Stimulated activated CD4-positive, alpha-beta T cell treated with anti-CD3 and anti-CD28 coated beads, Interleukin-12 subunit alpha, Interleukin-12 subunit beta, amount 100 ng/mL, for 24 hours (primary cell): Measurements from ENCODE around the gene RTCA.
"Not testable (repeated sequence)": the region's sequence is repeated elsewhere in the genome, so short reads cannot be mapped to it uniquely, and the experiment has no call there.

Experiments used
- DNase-seq, 2 experiments: peaks; one replicate each; pipeline ENCODE4 v3.0.0-alpha.2; 2020; ENCODE audit warnings: low read depth in 2 of 2

RTCA gene

DNA sequence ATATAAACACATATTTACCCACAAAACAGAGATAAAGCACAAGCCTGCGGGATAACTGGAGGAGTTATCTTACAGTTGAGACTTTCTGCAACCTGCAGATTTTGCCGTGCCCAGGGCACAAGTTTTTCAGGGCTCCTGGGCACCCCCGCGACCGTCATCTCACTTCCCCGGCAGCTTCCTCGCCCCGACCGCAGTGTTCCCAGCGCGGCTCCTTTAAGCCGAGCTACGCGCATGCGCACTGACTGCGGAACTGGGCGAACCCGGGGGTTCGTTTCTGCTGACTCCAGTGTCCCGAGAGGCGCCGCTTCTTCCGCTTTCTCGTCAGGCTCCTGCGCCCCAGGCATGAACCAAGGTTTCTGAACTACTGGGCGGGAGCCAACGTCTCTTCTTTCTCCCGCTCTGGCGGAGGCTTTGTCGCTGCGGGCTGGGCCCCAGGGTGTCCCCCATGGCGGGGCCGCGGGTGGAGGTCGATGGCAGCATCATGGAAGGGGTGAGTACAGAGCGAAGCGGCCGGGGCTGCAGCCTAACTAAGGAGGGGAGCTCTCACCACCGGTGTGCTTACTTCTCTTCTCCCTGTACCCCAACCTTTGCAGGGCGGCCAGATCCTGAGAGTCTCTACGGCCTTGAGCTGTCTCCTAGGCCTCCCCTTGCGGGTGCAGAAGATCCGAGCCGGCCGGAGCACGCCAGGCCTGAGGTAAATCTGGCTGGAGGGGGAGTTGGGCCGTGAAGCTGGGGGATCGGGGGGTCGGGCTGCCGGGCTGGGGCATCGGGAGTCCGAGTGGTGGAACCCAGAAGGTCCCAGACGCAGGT lies at the start of gene RTCA:
Gene RTCA, plus strand, starts transcription at position 286 of the 810 bp plus-strand sequence. Its CDS starts 160 bp downstream, at position 446.
- peak; percentile 90 to 93 for DNase-seq

DNA sequence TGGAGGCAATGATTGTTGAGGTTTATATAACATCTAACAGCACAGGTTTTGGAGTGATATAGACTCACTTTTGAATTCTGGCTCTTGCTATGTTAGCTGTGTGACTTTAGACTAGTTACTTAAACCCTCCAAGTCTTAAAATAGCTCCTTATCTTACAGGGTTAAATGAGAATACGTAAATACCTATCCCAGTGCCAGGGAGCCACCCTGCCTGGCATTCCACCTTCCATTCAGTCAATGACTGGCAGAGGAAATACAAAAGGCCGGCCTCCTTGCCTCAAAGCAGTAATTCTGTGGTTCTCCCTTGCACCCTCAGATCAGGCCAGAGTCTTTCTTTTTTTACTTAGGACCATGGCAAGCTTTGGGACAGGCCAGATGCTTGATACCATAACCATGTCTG lies 48.2 kb upstream of the RTCA start:
- no peak for DNase-seq

DNA sequence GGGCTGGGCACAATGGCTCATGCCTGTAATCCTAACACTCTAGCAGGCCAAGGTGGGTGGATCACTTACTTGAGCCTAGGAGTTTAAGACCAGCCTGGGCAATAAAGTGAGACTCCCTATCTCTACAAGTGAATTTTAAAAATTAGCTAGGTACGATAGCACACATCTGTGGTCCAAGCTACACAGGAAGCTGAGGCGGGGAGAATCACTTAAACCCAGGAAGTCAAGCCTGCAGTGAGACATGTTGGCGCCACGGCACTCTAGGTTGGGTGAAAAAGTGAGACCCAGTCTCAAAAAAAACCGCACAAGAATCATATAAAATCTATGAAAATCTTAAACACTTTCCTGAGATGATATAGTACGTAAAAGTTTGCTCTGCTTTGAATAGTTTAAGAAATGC lies 46.6 kb upstream of the RTCA start:
- DNase-seq, result no peak

DNA sequence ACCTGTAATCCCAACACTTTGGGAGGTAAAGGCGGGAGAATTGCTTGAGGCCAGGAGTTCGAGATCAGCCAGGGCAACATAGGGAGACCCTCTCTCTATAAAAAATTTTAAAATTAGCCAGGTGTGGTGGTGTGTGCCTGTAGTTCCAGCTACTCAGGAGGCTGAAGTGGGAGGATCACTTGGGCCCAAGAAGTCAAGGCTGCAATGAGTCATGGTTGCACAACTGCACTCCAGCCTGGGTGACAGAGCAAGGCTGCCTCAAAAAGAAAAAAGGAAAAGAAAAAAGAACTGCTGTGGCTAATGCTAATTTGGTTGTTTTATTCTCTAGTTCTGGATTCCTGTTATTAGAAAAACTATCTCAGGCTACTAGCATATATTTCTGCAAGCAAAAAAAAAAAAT lies 46.1 kb upstream of the RTCA start:
- DNase-seq, result no peak

DNA sequence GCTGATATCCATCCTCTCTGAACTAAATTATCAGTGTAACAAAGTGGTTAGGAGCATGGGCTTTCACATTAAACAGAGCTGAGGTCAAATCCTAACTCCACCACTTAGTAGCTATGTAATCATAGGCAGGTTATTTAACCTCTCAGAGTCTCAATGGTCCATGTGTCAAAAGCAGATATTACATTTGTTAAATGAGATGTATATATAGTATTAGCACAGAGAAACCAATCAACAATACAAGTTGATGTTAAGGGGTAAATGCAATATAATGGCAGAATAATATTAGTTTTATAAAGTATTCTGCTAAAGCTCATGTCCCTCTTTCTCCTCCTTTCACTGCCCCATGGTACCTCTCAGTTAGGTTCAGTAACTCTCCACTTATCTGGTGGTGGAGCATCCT lies 43.6 kb upstream of the RTCA start:
- no peak for DNase-seq

DNA sequence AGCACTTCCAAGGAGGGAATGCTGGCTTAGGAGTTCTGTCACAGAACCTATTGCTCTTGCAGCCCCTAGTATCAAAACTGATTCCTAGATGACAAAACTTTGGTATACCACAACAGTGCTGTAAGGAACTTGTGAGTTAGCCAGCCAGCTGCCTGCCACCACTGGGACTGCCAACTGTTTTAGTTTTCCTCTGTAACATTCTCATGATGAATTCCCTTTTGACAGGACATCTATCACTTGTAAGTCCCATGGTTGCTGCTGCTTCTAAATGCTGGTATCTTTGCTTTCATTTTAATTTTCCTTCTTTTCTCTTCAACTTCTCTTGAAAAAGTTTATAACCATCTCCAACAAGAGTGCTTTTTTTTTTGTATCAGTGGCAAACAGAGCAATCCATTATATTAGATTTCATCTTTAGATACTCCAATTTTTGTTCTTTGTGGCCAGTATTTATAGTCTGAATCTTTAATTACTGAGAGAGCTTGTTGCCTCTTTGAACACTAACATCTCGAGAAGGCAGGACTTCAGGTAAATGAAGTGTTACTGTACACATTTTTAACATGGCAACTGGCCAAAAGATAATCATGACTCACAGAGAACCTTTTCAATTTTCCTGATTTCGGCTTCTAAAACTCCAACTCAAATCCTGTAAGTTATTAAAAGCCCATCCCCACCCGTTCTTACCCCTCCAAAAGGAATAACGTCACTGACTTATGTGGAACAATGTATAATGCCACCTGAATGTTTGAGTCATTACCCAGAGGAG lies 36.2 kb upstream of the RTCA start:
- no peak for DNase-seq

DNA sequence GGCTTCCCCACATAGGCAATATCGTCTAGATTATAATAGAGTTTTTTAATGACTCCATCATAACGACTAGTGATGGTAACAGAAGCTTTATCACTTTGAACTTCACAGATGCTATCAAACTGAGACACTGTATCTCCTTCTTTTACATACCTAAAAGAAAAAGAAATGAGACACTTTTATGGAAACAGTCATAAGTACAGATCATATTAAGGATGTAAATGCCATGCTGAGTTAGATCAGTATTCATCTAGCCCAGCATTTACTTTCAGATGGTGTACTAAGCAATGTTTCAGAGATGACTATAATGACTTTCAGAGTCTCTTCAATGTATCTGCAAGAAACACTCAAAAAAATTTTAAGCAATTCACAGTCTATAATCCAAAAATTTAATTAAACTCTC lies 35.3 kb upstream of the RTCA start:
- no peak for DNase-seq

DNA sequence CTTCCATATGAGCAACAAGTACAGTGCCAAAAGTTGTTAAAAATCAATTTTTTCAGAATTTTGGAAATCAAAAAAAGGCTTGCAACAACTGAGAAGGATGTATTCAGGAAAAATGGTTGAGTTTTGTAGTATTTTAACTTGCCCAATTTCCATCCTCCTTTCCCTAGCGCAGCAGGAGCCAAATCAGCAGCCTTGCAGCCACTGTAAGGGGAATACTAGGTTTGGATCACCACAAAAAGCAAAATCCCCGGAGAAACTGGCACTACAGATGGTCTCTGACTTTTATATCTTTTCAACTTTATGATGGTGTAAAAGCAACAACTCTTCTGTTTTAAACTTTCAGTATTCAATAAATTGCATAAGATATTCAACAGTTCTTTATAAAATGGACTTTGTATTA lies 34.3 kb upstream of the RTCA start:
- no peak for DNase-seq

DNA sequence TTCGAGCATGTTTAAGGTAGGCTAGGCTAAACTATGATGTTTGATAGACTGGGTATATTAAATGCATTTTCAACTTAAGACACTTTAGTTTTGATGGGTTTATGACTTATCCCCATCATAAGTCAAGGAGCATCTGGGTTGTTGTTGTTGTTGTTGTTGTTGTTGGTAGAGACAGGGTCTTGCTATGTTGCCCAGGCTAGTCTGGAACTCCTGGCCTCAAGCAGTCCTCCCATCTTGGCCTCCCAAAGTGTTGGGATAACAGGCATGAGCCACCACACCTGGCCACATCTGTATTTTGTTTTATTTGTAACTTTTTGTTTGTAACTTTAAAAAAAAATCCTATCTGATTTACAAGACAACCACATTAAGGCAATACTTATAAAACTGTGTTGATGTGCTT lies 33.9 kb upstream of the RTCA start:
- no peak for DNase-seq

DNA sequence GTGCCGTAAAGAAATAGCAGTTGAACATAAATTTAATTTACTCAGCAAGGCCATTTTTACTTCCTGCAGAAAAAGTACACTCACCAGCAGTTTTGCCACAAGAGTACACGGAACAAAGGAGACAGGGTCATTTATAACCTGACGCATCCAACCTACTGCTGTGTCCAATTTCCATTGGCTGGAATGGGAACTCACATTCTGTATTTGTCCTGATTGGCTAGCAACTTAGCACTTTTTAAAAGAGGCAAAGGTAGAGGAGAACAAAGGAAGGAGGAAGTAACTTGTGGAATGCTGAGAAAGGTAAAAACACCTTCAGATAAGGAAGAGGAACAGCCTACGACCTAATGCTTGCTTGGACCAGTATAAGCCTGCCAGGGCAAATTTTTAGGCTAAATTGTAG lies 32.5 kb upstream of the RTCA start:
- DNase-seq, result not testable (repeated sequence)

DNA sequence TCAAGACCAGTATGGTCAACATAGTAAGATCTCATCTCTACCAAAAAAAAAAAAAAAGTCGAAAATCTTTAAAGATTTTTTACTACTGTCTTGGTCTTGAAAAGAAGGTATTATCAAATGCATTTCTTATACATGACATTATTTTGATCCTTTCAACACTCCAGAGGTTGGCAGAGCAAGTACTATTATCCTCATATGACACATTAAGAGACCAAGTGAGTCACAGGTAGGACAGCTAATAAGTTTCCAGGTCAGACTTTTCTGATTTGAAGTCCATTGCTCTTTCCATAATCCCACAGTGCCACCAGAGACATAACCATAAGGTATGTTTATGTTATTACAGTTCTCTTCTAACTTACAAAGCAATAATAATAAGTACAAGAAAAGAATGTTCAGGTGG lies 31.6 kb upstream of the RTCA start:
- no peak for DNase-seq

DNA sequence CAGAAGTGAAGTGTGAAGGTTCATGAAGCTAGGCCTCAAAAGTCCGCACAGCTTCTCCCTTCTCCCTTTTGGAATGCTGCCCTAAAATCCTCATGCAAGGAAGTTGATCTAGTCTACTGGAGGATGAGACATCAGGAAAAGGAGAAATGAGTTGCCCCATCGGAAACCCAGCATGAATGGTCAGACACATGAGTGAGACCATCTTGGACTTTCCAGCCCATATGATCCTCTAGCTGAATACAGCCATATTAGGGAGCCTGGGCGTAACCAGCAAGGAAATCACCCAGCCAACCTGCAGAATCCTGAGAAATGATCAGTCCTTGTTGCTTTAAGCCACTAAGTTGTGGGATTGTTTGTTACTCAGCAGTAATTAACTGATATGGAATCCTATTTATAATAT lies 28.9 kb upstream of the RTCA start:
- no peak for DNase-seq

DNA sequence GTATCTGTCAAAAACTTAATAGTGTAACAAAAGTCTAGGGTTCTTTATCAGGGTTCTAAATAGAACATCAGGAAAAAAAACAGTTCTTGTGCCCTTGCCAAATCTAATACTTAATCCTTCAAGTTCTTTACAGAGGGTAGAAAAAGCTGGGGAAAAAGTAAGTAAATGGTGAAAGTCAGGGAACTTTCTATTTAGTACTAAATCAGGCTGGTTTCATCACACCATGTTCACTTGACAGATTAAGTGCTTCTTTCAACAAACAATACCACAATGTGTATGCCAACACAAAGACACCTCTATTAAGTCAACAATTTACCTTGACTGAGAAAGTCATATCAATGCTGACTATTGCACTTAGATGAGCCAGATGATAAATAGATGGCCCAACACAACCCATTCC lies 26.1 kb upstream of the RTCA start:
- DNase-seq, result no peak

DNA sequence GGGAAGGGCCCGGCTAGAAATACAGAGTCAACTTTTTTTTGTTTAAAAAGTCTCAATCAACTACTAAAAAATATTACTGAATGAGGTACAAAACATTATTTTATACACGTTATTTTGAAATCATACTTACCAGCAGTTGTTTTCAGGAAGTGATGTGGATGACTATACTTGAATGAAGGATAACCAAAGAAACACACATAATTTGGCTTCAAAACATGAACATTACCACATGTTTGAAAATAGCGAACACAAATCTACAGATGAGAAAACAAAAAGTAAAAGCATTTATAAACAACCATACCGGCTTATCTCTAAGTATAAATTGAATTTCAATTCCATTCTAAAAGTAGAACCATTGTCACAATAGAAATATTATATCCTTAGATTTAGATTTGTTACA lies 25.4 kb upstream of the RTCA start:
- DNase-seq, result no peak

DNA sequence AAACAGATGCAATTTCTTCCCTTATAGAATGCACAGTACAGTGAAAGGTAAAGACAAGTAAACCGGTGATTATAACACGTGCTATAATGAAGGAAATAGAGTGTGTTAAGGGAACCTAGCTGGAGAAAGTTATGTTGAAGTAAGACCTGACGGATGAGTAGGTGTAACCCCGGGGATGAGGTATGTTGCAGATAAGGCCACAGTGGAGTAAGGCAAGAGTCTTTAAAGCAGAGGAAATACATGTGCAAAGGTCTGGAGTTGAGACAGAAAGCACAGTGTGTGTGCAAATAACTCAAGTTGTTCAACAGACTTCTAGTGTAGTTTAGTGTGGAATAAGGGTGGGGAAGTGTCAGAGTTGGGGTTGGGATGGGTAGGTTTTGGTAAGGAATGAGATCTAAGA lies 19.3 kb upstream of the RTCA start:
- no peak for DNase-seq

DNA sequence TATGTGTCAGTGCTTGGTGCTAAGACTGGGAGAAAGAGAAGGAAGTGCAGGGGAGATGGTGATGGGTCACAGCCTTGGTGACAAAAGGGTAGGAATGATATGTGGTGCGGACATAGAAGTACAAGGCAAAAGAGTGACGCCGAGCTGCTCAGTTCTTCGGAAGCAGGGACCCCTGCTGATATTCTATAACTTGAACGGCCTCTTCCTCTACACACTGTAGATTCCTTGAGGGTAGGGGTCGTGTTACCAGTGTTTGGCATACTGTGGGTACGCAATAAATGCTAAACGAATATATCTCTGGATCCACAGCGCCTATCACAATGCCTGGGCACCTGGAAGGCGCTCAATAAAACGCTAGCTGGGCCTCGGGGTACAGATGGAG lies 16.9 kb upstream of the RTCA start:
- DNase-seq, result no peak

DNA sequence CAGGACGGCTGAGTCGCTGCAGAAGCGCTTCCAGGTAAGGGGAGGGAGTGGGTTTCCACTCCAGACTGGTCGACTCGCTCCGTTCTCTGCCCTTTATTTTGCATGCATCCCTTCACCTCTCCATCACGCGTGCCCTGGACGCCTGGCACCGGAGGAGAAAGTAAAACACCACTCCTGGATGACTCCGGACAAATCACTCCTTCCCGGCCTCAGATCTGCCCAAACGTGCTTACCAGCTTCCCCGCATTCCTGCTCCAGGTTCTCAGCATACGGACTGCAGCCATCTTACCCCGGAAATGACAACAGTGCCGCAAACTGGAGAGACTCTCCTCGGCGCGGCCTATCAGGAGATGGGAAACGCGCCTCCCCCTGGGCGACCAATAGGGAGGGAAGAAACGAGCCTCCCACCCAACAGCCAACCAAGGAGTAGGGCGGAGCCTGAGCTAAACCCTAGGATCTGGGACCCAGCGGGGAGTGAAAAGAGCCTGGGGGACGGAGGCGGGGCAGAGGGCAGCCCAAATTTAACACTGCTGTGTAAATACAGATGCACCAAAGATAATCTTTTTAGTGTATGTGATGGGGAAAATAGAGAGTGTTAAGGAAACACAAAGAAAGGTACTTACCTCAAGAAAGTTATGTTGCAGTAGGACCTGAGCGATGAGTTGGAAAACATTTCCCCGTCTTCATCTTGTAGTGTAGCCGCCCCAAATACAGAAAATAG lies 16.3 kb upstream of the RTCA start, which contains the start of gene DBT:
Gene DBT, minus strand, starts transcription at position 298 of the 721 bp plus-strand sequence. Its CDS starts 14 bp downstream, at position 284.
- DNase-seq, result peak; percentile 88 to 91

DNA sequence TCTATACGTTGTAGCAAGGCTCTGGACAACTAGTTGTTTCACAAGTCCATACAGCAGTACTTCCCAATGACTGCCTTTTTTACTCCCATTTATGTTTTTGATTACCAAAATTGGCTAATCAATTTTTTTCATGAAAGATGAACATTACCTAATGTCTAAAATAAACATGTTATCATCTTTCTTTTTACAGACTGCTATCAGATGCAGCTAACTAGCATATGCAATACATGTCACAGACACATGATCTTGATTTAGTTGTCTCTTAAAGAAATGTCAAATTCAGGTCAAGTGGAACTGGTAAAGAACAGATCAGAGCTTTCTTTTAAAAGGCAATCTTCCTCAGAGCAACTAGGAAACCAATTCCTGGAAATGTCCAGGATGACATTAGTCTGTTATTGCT lies 15.8 kb upstream of the RTCA start:
- DNase-seq, result no peak

DNA sequence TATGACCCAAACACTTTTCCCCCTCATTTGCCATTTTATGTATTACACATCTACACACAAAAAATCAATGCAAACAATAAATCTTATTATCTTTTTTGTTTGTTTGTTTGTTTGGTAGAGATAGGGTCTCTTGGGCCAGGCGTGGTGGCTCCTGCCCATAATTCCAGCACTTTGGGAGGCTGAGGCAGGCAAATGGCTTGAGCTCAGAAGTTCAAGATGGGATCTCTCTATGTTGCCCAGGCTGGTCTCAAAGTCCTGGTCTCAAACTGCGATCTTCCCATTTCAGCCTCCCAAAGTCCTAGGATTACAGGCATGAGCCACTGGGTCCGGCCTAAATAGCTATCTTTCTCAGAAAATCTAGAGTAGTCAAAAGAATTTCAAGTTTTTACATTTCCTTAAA lies 15.2 kb upstream of the RTCA start:
- no peak for DNase-seq

DNA sequence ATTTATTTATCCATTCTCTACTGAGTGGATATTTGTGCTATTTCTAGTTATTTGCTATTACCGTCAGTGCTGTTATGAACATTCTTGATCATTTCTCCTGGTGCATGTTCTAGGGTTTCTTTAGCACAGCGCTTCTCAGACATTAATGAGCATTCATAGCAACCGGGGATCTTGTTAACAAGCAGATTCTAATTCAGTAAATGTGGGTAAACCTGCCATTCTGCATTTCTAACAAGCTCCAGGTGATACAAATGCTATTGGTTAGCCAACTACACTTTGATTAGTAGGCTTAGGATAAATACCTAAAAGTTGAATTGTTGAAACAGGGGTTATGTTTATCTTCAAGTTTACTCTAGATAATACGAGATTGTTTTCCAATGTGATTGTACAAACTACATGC lies 13.1 kb upstream of the RTCA start:
- DNase-seq, result no peak

DNA sequence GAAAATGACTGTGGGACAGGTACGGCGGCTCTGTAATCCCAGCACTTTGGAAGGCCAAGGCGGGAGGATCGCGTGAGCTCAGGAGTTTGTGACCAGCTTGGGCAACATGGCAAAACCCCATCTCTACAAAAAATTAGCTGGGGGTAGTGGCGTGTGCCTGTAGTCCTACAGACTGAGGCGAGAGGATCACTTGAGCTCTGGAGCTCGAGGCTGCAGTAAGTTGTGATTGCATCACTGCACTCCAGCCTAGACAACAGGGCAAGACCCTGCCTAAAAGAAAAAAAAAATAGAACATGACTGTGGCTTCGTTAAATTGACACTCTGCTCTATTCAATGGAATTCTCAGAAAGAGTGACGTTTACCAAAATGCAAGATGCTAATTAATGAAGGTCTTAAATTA lies 12.5 kb upstream of the RTCA start:
- DNase-seq, result no peak

DNA sequence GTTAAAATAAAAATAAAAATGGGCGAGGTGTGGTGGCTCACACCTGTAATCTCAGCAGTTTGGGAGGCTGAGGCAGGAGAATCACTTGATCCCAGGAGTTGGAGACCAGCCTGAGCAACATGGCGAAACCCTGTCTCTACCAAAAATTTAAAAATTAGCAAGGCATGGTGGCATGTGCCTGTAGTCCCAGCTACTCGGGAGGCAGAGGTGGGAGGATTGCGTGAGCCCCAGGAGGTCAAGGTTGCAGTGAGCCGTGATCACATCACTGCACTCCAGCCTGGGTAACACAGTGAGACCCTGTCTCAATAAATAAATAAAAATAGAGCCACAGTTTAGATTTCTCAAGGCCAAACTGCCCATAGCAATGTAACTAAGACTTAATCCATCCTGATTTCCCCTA lies 9.7 kb upstream of the RTCA start:
- not testable (repeated sequence) for DNase-seq

DNA sequence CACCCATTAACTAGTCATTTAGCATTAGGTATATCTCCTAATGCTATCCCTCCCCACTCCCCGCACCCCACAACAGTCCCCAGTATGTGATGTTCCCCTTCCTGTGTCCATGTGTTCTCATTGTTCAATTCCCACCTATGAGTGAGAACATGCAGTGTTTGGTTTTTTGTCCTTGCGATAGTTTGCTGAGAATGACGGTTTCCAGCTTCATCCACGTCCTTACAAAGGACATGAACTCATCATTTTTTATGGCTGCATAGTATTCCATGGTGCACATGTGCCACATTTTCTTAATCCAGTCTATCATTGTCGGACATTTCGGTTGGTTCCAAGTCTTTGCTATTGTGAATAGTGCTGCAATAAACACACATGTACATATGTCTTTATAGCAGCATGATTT lies 7.6 kb upstream of the RTCA start:
- not testable (repeated sequence) for DNase-seq
